Naive thymus-derived CD4-positive, alpha-beta T cell (primary cell): Measurements from ENCODE around the gene FAM13B. TPM values are rescaled to one million over a fixed set of nuclear protein-coding genes. Genes with fewer than 3 reads are reported as not detected.

ENCODE experiments used
- ATAC-seq: fragments of 150-1000 bp; cut with Tn5 transposase; 2 replicates; pipeline ENCODE4 v1.10.0; 2021; ENCODE audit warnings: mild to moderate bottlenecking, moderate library complexity
- CTCF ChIA-PET: fragments of 350-600 bp; sonication (Branson Sonifier 250); formaldehyde crosslinking; loops from one replicate; lab custom pipeline; 2021; ENCODE audit warnings: antibody characterized with exemption; lab: Charles Lee
- POLR2A ChIA-PET: fragments of 350-600 bp; sonication (Branson Sonifier 250); formaldehyde crosslinking; loops from one replicate; lab custom pipeline; 2021; ENCODE audit warnings: antibody characterized with exemption, inconsistent platforms; lab: Charles Lee
- DNase-seq, 9 donors: peaks; one replicate each; pipeline versions ENCODE4 v3.0.0 to v3.0.0-alpha.2; 2020 to 2022; ENCODE audit warnings: mixed read lengths in 1 of 9
- H3K27ac ChIP-seq: one replicate; pipeline ENCODE4 v1.7.0; 2013; ENCODE audit warnings: mild to moderate bottlenecking, low read depth, low read length, moderate library complexity
- H3K27me3 ChIP-seq, 2 donors: one replicate each; pipeline ENCODE4 v1.7.0; 2013; ENCODE audit warnings: low read length in 2 of 2, mild to moderate bottlenecking in 2 of 2, moderate library complexity in 2 of 2; ENCODE audit not compliant: control insufficient read depth in 2 of 2, insufficient read depth in 2 of 2
- H3K36me3 ChIP-seq, 3 experiments: 1 replicate in 2 of 3; 2 replicates in 1 of 3; pipeline ENCODE4 v1.7.0; 2013; ENCODE audit warnings: low read length in 3 of 3, mild to moderate bottlenecking in 3 of 3, moderate library complexity in 1 of 3; ENCODE audit not compliant: insufficient read depth in 3 of 3, control insufficient read depth in 2 of 3
- H3K4me1 ChIP-seq, 2 donors: one replicate each; pipeline ENCODE4 v1.7.0; 2013; ENCODE audit warnings: low read length in 2 of 2, mild to moderate bottlenecking in 2 of 2, moderate library complexity in 1 of 2; ENCODE audit not compliant: control insufficient read depth in 2 of 2, insufficient read depth in 2 of 2
- H3K4me3 ChIP-seq: 2 replicates; pipeline ENCODE4 v1.7.0; 2013; ENCODE audit warnings: mild to moderate bottlenecking, low read length
- H3K9me3 ChIP-seq, 3 experiments: 1 replicate in 2 of 3; 2 replicates in 1 of 3; pipeline ENCODE4 v1.7.0; 2013; ENCODE audit warnings: low read length in 3 of 3; ENCODE audit not compliant: control insufficient read depth in 2 of 3
- H3K27ac Mint-ChIP-seq, 9 donors: one replicate each; pipeline ENCODE4 v1.8.0; 2020 to 2022; ENCODE audit warnings: mixed read lengths in 9 of 9, mild to moderate bottlenecking in 8 of 9, moderate library complexity in 5 of 9, inconsistent platforms in 2 of 9
- H3K27me3 Mint-ChIP-seq, 5 donors: one replicate each; pipeline ENCODE4 v1.8.0; 2021 to 2022; ENCODE audit warnings: mixed read lengths in 5 of 5, mild to moderate bottlenecking in 1 of 5
- H3K36me3 Mint-ChIP-seq, 5 donors: one replicate each; pipeline ENCODE4 v1.8.0; 2020 to 2022; ENCODE audit warnings: mixed read lengths in 5 of 5, mild to moderate bottlenecking in 3 of 5, inconsistent platforms in 1 of 5
- H3K4me1 Mint-ChIP-seq, 7 donors: one replicate each; pipeline ENCODE4 v1.8.0; 2020 to 2022; ENCODE audit warnings: mixed read lengths in 7 of 7, mild to moderate bottlenecking in 3 of 7, inconsistent platforms in 1 of 7
- H3K4me3 Mint-ChIP-seq, 10 donors: one replicate each; pipeline ENCODE4 v1.8.0; 2020 to 2022; ENCODE audit warnings: mild to moderate bottlenecking in 10 of 10, mixed read lengths in 10 of 10, moderate library complexity in 6 of 10, inconsistent platforms in 2 of 10
- H3K9me3 Mint-ChIP-seq, 11 donors: one replicate each; pipeline ENCODE4 v1.8.0; 2020 to 2022; ENCODE audit warnings: mixed read lengths in 11 of 11, mild to moderate bottlenecking in 4 of 11, inconsistent platforms in 1 of 11, moderate library complexity in 1 of 11
- intact Hi-C, 2 donors: fragments of 100-400 bp; cut with micrococcal nuclease; formaldehyde crosslinking; loops; one replicate each; pipeline ENCODE4 v1.15.1; 2023
- polyA plus RNA-seq, 2 donors: library from polyadenylated mRNA; unstranded; fragments of 300-500 nt; fragmentation: Illumina TruSeq; gene quantifications; one replicate each; pipeline ENCODE4 v1.2.3, GENCODE V29; 2021
- total RNA-seq, 6 experiments: library from RNA in 5 of 6; stranded (reverse) in 5 of 6; gene quantifications; 1 replicate in 5 of 6; 2 replicates in 1 of 6; pipeline ENCODE4 v1.2.3 and lab custom pipeline; 2021 to 2026

FAM13B gene
- total and polyA plus RNA-seq, 7 experiments from 2014 or later, result 17.6 to 58.8 (median 42.0) TPM

- no peak overlapping the region for H3K27ac Mint-ChIP-seq
- H3K9me3 ChIP-seq, result peaks cover 0 to 8% (median 0%) of the 10 kb centered on the region in 3 experiments
- H3K4me3 ChIP-seq, result no peak overlapping the region
- H3K36me3 Mint-ChIP-seq, result peaks cover 0 to 9% (median 4%) of the 10 kb centered on the region in 5 donors
- ChIA-PET CTCF (no interaction called here), POLR2A (no interaction called here)
- ATAC-seq, result no peak
- no peaks in the 10 kb centered on the region for H3K27me3 ChIP-seq
- intact Hi-C loops, result no loop called here
- DNase-seq, result no peak
- no peaks in the 10 kb centered on the region for H3K4me1 ChIP-seq
- no peak overlapping the region for H3K4me3 Mint-ChIP-seq
- H3K27me3 Mint-ChIP-seq, result peaks cover 2 to 17% (median 8%) of the 10 kb centered on the region in 5 donors
- H3K4me1 Mint-ChIP-seq, result no peaks in the 10 kb centered on the region
- no peaks in the 10 kb centered on the region for H3K36me3 ChIP-seq
- peaks cover 0 to 44% (median 21%) of the 10 kb centered on the region in 11 donors for H3K9me3 Mint-ChIP-seq
- no peak overlapping the region for H3K27ac ChIP-seq
These were observed 118.1 kb downstream of the FAM13B start for GRCh38 chr5:137914758-137915157.

GRCh38 chr5:137902408-137903133 is 130.3 kb downstream of the FAM13B start:
- H3K27ac ChIP-seq, result no peak overlapping the region
- H3K9me3 Mint-ChIP-seq, result no peaks in the 10 kb centered on the region
- no peaks in the 10 kb centered on the region for H3K36me3 ChIP-seq
- ChIA-PET POLR2A (interaction anchor here (1.2 kb wide), 1 partner anchor 13 kb away, joined by 3 read pairs; the partner anchor contains the start of gene PKD2L2), CTCF (no interaction called here)
- no peaks in the 10 kb centered on the region for H3K9me3 ChIP-seq
- peaks cover 0 to 5% (median 0%) of the 10 kb centered on the region in 7 donors for H3K4me1 Mint-ChIP-seq
- H3K27me3 ChIP-seq, result no peaks in the 10 kb centered on the region
- no peak overlapping the region for H3K4me3 Mint-ChIP-seq
- H3K27me3 Mint-ChIP-seq, result peaks cover 0 to 7% (median 0%) of the 10 kb centered on the region in 5 donors
- no peak for ATAC-seq
- no peak overlapping the region for H3K4me3 ChIP-seq
- no peak overlapping the region for H3K27ac Mint-ChIP-seq
- DNase-seq, result no peak
- no peaks in the 10 kb centered on the region for H3K4me1 ChIP-seq
- intact Hi-C loops, result no loop called here
- no peaks in the 10 kb centered on the region for H3K36me3 Mint-ChIP-seq

GRCh38 chr5:137901011-137901817 is 131.7 kb downstream of the FAM13B start:
- intact Hi-C loops, result no loop called here
- no peak overlapping the region for H3K27ac Mint-ChIP-seq
- no peaks in the 10 kb centered on the region for H3K36me3 ChIP-seq
- ChIA-PET CTCF (interaction anchor here (0.7 kb wide), 1 partner anchor 271 kb away, joined by 4 read pairs; no protein-coding TSS in a partner anchor), POLR2A (no interaction called here)
- H3K4me1 ChIP-seq, result no peaks in the 10 kb centered on the region
- no peaks in the 10 kb centered on the region for H3K36me3 Mint-ChIP-seq
- no peak overlapping the region for H3K27ac ChIP-seq
- no peak for DNase-seq
- H3K4me3 ChIP-seq, result no peak overlapping the region
- no peaks in the 10 kb centered on the region for H3K9me3 Mint-ChIP-seq
- no peaks in the 10 kb centered on the region for H3K9me3 ChIP-seq
- peaks cover 0 to 5% (median 0%) of the 10 kb centered on the region in 7 donors for H3K4me1 Mint-ChIP-seq
- no peaks in the 10 kb centered on the region for H3K27me3 ChIP-seq
- no peak overlapping the region for H3K4me3 Mint-ChIP-seq
- ATAC-seq, result no peak
- H3K27me3 Mint-ChIP-seq, result peaks cover 0 to 8% (median 0%) of the 10 kb centered on the region in 5 donors

- H3K36me3 ChIP-seq, result no peaks in the 10 kb centered on the region
- peaks cover 0 to 5% (median 0%) of the 10 kb centered on the region in 7 donors for H3K4me1 Mint-ChIP-seq
- intact Hi-C loops, result no loop called here
- no peaks in the 10 kb centered on the region for H3K27me3 ChIP-seq
- H3K4me3 ChIP-seq, result no peak overlapping the region
- no peaks in the 10 kb centered on the region for H3K36me3 Mint-ChIP-seq
- no peak for DNase-seq
- peaks cover 0 to 9% (median 4%) of the 10 kb centered on the region in 5 donors for H3K27me3 Mint-ChIP-seq
- ATAC-seq, result no peak
- H3K9me3 ChIP-seq, result no peaks in the 10 kb centered on the region
- H3K4me3 Mint-ChIP-seq, result no peak overlapping the region
- no peaks in the 10 kb centered on the region for H3K4me1 ChIP-seq
- POLR2A ChIA-PET, result no interaction called here
- CTCF ChIA-PET, result no interaction called here
- H3K9me3 Mint-ChIP-seq, result no peaks in the 10 kb centered on the region
- no peak overlapping the region for H3K27ac ChIP-seq
- no peak overlapping the region for H3K27ac Mint-ChIP-seq
These were observed 133.4 kb downstream of the FAM13B start for GRCh38 chr5:137899493-137899892.

- intact Hi-C loops, result no loop called here
- H3K9me3 Mint-ChIP-seq, result no peaks in the 10 kb centered on the region
- CTCF ChIA-PET, result interaction anchor here (0.6 kb wide), 1 partner anchor 136 kb away, joined by 11 read pairs; no protein-coding TSS in a partner anchor
- peaks cover 0 to 5% (median 0%) of the 10 kb centered on the region in 7 donors for H3K4me1 Mint-ChIP-seq
- no peak for ATAC-seq
- no peaks in the 10 kb centered on the region for H3K4me1 ChIP-seq
- H3K36me3 ChIP-seq, result no peaks in the 10 kb centered on the region
- no peaks in the 10 kb centered on the region for H3K9me3 ChIP-seq
- H3K27ac Mint-ChIP-seq, result peak overlapping the region in 1 of 9 donors; percentile 14
- no peak overlapping the region for H3K4me3 ChIP-seq
- H3K27me3 Mint-ChIP-seq, result peaks cover 0 to 5% (median 4%) of the 10 kb centered on the region in 5 donors
- no peak for DNase-seq
- no peaks in the 10 kb centered on the region for H3K36me3 Mint-ChIP-seq
- H3K27ac ChIP-seq, result no peak overlapping the region
- POLR2A ChIA-PET, result interaction anchor here (0.7 kb wide), 1 partner anchor 43 kb away, joined by 3 read pairs; no protein-coding TSS in a partner anchor
- H3K27me3 ChIP-seq, result no peaks in the 10 kb centered on the region
- no peak overlapping the region for H3K4me3 Mint-ChIP-seq
These were observed 136.3 kb downstream of the FAM13B start for GRCh38 chr5:137896560-137896959.

- peaks cover 0 to 5% (median 4%) of the 10 kb centered on the region in 5 donors for H3K27me3 Mint-ChIP-seq
- Histone ChIP-seq H3K4me3 (no peak overlapping the region), H3K36me3 (no peaks in the 10 kb centered on the region), H3K27ac (no peak overlapping the region), H3K9me3 (no peaks in the 10 kb centered on the region), H3K27me3 (no peaks in the 10 kb centered on the region), H3K4me1 (no peaks in the 10 kb centered on the region)
- H3K27ac Mint-ChIP-seq, result no peak overlapping the region
- intact Hi-C loops, result no loop called here
- DNase-seq (no peak), ATAC-seq (no peak)
- H3K4me3 Mint-ChIP-seq, result no peak overlapping the region
- no peaks in the 10 kb centered on the region for H3K36me3 Mint-ChIP-seq
- no peaks in the 10 kb centered on the region for H3K9me3 Mint-ChIP-seq
- ChIA-PET CTCF (no interaction called here), POLR2A (no interaction called here)
- H3K4me1 Mint-ChIP-seq, result peaks cover 0 to 3% (median 0%) of the 10 kb centered on the region in 7 donors
These were observed 138.3 kb downstream of the FAM13B start for GRCh38 chr5:137894586-137894985.
